Measurements from ENCODE around the gene GPS2. TPM values are rescaled to one million over a fixed set of nuclear protein-coding genes. Genes with fewer than 3 reads are reported as not detected.

The GPS2 gene
- total RNA-seq, 4 donors from 2014 or later: 93.2 to 148 (median 94.2) TPM

DNA sequence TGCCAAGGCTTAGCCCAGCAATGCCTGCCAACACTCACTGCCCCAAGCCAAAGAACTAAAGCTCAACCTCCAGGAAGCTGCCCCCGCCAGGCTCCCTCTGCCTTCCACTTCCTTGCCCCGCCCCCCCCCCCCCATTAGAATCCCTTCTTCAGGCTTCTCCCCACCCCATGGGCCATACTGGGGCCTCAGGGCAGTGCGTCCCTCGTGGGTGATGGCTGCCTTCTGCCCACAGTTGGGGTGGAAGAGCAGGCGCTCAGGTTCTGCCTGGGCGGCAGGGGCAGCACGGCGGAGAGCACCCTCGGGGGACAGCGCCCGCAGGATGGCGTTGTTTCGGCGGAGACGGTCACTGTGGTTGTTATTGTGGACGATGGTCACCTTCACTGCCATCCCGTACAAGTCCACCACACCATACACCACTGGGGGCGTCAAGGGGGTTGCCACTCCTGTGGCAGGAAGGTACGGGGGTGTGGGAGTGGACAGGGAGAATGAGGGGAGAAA is 9.9 kb upstream of the GPS2 start:
- H3K27ac ChIP-seq: no peak overlapping the region
- DNase-seq: no peak
- H3K9me3 ChIP-seq: no peaks in the 10 kb centered on the region
- H3K4me3 ChIP-seq: no peak overlapping the region
- H3K4me1 ChIP-seq: peaks cover 0 to 11% (median 3%) of the 10 kb centered on the region in 4 donors
- H3K27me3 ChIP-seq: no peaks in the 10 kb centered on the region
- H3K36me3 ChIP-seq: peaks cover 0 to 55% (median 0%) of the 10 kb centered on the region in 3 donors
- TF ChIP-seq, protein P1, sequence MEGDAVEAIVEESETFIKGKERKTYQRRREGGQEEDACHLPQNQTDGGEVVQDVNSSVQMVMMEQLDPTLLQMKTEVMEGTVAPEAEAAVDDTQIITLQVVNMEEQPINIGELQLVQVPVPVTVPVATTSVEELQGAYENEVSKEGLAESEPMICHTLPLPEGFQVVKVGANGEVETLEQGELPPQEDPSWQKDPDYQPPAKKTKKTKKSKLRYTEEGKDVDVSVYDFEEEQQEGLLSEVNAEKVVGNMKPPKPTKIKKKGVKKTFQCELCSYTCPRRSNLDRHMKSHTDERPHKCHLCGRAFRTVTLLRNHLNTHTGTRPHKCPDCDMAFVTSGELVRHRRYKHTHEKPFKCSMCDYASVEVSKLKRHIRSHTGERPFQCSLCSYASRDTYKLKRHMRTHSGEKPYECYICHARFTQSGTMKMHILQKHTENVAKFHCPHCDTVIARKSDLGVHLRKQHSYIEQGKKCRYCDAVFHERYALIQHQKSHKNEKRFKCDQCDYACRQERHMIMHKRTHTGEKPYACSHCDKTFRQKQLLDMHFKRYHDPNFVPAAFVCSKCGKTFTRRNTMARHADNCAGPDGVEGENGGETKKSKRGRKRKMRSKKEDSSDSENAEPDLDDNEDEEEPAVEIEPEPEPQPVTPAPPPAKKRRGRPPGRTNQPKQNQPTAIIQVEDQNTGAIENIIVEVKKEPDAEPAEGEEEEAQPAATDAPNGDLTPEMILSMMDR (IDR thresholded peaks at IDR 0.05): no peak
- no peak for TF ChIP-seq POLR2A (IDR thresholded peaks at IDR 0.05)

DNA sequence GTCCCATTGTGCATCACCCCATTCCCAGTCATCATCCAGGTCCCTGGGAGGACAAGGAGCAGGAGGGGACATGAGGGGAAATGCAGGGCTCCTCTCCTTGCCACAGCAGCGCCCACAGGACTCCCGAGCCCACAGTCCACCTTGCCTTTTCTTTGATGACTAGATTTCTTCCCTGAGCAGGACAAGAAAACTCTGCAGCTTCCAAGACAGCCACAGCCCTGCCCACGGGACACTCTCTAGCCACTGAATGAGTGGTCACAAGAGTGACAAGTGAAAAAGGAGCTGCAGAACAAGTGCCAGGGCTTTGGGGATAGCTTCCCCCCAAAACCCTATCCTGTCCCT is 9.2 kb upstream of the GPS2 start:
- H3K36me3 ChIP-seq: peaks cover 0 to 58% (median 0%) of the 10 kb centered on the region in 3 donors
- no peak for TF ChIP-seq POLR2A (IDR thresholded peaks at IDR 0.05)
- TF ChIP-seq, protein P1 (IDR thresholded peaks at IDR 0.05): no peak
- H3K27me3 ChIP-seq: no peaks in the 10 kb centered on the region
- H3K9me3 ChIP-seq: no peaks in the 10 kb centered on the region
- H3K4me1 ChIP-seq: peaks cover 0 to 11% (median 3%) of the 10 kb centered on the region in 4 donors
- H3K4me3 ChIP-seq: no peak overlapping the region
- H3K27ac ChIP-seq: no peak overlapping the region
- DNase-seq: no peak

DNA sequence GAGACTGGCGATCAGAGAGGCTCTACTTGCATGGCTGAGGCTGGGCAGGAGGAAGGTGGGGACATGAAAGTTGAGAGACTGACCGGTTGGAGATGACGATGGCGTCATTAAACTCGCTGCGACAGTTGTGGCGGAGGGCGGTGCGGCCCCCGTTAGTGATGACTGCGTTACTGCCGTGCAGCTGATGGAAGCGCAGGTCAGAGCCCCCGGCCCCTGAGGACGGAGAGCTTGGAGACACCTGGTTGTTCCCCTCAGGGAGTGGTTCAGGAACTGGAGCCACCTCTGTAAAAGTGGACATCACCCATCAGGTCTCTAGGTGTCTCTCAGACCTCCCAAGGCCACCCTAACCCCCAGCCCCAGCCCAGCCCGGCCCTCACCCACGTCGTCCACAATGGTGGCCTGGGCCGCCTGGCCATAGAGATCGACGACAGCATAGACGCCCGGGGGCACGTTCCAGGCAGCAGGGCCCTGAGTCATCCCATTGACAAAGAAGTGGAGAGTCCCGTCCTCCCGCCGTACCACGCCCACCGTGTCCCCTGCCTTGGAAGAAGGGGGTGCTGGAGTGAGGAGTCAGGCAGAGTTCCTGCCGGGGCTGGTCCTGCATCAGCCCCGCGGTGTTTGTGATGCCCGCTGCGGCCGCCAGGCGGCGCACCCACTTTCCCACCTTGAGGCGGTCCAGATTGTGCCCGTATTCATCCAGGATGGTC is 8.7 kb upstream of the GPS2 start:
- Histone ChIP-seq H3K4me1 (peaks cover 0 to 11% (median 3%) of the 10 kb centered on the region in 4 donors), H3K27ac (no peak overlapping the region), H3K9me3 (no peaks in the 10 kb centered on the region), H3K4me3 (no peak overlapping the region), H3K36me3 (peaks cover 0 to 59% (median 0%) of the 10 kb centered on the region in 3 donors), H3K27me3 (no peaks in the 10 kb centered on the region)
- no peak for TF ChIP-seq POLR2A (IDR thresholded peaks at IDR 0.05)
- TF ChIP-seq, protein P1 (IDR thresholded peaks at IDR 0.05): peak; percentile 74 to 94 (median 78)
- DNase-seq: peak; percentile 68 to 85 (median 76)

DNA sequence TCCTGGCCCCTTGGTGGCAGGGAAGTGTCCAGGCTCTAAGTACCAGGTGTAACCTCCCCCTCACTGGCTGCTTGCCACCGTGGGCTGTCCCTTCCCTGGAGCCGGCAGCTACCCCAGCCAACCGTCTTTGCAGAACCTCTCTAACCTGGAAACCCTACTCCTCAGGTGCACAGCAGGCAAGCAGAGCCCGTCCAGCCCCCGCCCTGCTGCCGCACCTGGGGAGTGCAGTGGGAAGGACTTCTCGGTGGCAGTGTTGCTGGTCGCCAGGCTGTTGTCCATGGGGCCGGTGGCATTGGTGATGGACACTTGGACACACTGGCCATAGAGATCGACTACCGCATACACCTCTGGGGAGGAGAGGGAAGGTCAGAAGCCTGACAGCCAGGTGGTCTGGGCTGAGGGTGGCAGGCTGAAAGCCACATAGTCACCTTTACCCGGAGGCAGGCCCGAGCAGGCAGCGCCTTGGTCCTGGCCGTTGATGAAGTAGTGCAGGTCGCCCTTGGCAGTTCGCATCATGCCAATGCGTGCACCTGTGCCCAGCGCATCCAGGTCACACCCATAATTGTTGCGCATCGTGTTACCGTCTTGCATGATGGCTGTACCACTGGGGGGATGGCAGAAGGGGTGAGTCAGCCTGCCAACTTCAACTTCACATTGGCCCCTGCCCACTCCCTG is 7.5 kb upstream of the GPS2 start:
- H3K4me3 ChIP-seq: no peak overlapping the region
- peaks cover 0 to 71% (median 0%) of the 10 kb centered on the region in 3 donors for H3K36me3 ChIP-seq
- no peak overlapping the region for H3K27ac ChIP-seq
- H3K27me3 ChIP-seq: no peaks in the 10 kb centered on the region
- H3K4me1 ChIP-seq: peaks cover 0 to under 1% (median 0%) of the 10 kb centered on the region in 4 donors
- no peaks in the 10 kb centered on the region for H3K9me3 ChIP-seq
- TF ChIP-seq, protein P1 (IDR thresholded peaks at IDR 0.05): no peak
- no peak for TF ChIP-seq POLR2A (IDR thresholded peaks at IDR 0.05)
- no peak for DNase-seq

DNA sequence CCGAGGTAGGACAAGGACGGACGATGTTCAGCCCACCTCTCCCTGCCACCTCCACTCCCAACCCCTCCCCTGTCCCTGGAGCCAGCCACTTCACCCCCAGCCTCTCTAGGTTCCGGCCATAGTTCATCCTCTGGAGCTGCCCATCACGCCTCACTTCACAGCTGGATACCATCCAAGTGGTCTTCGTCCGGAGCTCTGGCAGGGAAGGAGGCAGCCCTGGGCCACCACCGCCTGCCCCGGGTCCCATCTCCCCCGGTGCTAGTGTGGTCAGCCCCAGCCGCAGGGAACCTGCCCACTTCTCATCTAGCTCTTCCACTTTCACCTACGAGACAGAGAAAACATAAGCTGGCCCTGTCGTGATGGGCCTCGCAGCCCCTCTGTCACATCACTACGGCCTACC is 6.3 kb upstream of the GPS2 start:
- Histone ChIP-seq H3K4me3 (no peak overlapping the region), H3K4me1 (no peaks in the 10 kb centered on the region), H3K27me3 (no peaks in the 10 kb centered on the region), H3K27ac (no peak overlapping the region), H3K9me3 (no peaks in the 10 kb centered on the region), H3K36me3 (peaks cover 0 to 75% (median 0%) of the 10 kb centered on the region in 3 donors)
- no peak for DNase-seq
- TF ChIP-seq, protein P1 (IDR thresholded peaks at IDR 0.05): no peak
- TF ChIP-seq POLR2A (IDR thresholded peaks at IDR 0.05): no peak
